ENCODE data around the gene NPAS3.

DNA sequence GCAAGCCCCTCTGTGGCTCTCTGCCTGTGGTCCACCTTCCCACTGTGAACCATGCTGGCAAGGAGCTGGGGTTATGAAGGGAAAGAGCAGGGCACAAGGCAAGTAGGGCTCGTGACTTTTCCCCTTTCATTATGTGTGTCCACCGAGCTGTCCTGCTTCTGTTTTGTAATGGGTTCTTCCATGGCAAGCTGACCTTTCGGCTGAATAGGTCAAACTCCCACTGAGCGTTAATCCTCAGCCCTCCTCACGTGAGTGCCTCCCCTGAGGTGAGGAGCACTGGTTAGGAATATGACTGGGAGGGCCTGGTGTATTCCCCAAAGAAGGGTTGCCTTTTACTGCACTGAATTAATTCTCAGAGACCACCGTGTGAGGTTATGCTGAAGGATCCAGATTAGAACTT is 424.3 kb downstream of the NPAS3 start:
- TF ChIP-seq CTCF (IDR thresholded peaks at IDR 0.05 in 8 of 11, conservative IDR thresholded peaks at IDR 0.05 in 3 of 11) (no peak), POLR2AphosphoS5 (IDR thresholded peaks at IDR 0.05) (no peak), POLR2A (IDR thresholded peaks at IDR 0.05) (no peak)
